Endothelial cell of umbilical vein (primary cell): ENCODE results near the gene TTYH3.

Experiments used
- CTCF ChIP-seq, 2 donors: IDR thresholded peaks; 1 replicate in 1 of 2; 2 replicates in 1 of 2; pipeline ENCODE4 v1.5.1; 2011; ENCODE audit warnings: low read length in 2 of 2, mild to moderate bottlenecking in 2 of 2, moderate library complexity in 2 of 2, control low read depth in 1 of 2, inconsistent platforms in 1 of 2, low read depth in 1 of 2; ENCODE audit not compliant: insufficient read depth in 1 of 2; ENCODE audit errors: extremely low read depth in 1 of 2
- EZH2 ChIP-seq: IDR thresholded peaks from 2 replicates; pipeline ENCODE4 v1.6.1; 2012; ENCODE audit warnings: borderline replicate concordance, low read depth, mild to moderate bottlenecking, moderate library complexity, low read length, inconsistent platforms; ENCODE audit not compliant: severe bottlenecking
- FOS ChIP-seq: IDR thresholded peaks from 2 replicates; pipeline ENCODE4 v1.6.1; 2011; ENCODE audit warnings: mild to moderate bottlenecking, low read length, moderate library complexity, borderline replicate concordance; ENCODE audit not compliant: insufficient read depth
- GATA2 ChIP-seq: IDR thresholded peaks from 2 replicates; pipeline ENCODE4 v1.7.0; 2011; ENCODE audit warnings: low read depth, mild to moderate bottlenecking, moderate library complexity, mixed read lengths, low read length; ENCODE audit not compliant: insufficient read length, insufficient read depth
- JUN ChIP-seq: IDR thresholded peaks from 2 replicates; pipeline ENCODE4 v1.6.1; 2011; ENCODE audit warnings: borderline replicate concordance, low read depth; ENCODE audit not compliant: insufficient read length, insufficient read depth
- MAX ChIP-seq: IDR thresholded peaks from 2 replicates; pipeline ENCODE4 v1.6.1; 2011; ENCODE audit not compliant: insufficient read depth, insufficient read length
- MYC ChIP-seq: IDR thresholded peaks from one replicate; pipeline ENCODE4 v1.6.1; 2011; ENCODE audit warnings: mild to moderate bottlenecking, low read depth, low read length
- POLR2A ChIP-seq: IDR thresholded peaks from 2 replicates; pipeline ENCODE4 v1.6.1; 2012; ENCODE audit warnings: low read depth, mild to moderate bottlenecking, control low read depth, low read length
- POLR2AphosphoS5 ChIP-seq: IDR thresholded peaks from 2 replicates; pipeline ENCODE4 v1.6.1; 2012; ENCODE audit warnings: low read depth, mild to moderate bottlenecking, control low read depth, low read length, moderate library complexity; ENCODE audit not compliant: insufficient read depth

- TF ChIP-seq CTCF (IDR thresholded peaks at IDR 0.05; ENCODE audit: extremely low read depth in 1 of 2, insufficient read depth in 1 of 2, low read depth in 1 of 2, low read length in 2 of 2) = no peak
- TF ChIP-seq POLR2A = no peak
- no peak for TF ChIP-seq GATA2
- TF ChIP-seq MAX = no peak
- TF ChIP-seq EZH2 = no peak
- no peak for TF ChIP-seq POLR2AphosphoS5
- no peak for TF ChIP-seq MYC
- no peak for TF ChIP-seq JUN
- TF ChIP-seq FOS = no peak
Observed at GRCh38 chr7:2601907-2602306, 29.9 kb upstream of the TTYH3 start.
